NCI-H748 (cell line): ENCODE data around the gene VGLL3.

Experiments used
- DNase-seq: peaks from one replicate; lab custom pipeline; 2025; ENCODE audit not compliant: unreplicated experiment; lab: John Stamatoyannopoulos, UW

The VGLL3 gene

GRCh38 chr3:86951322-86951721, 39.6 kb downstream of the VGLL3 start:
- no peak for DNase-seq

- DNase-seq, result no peak
Measured at GRCh38 chr3:86950717-86951116, 40.2 kb downstream of the VGLL3 start.

GRCh38 chr3:86949850-86950249, 41.1 kb downstream of the VGLL3 start:
- DNase-seq, result no peak

- DNase-seq, result no peak
Measured at GRCh38 chr3:86948822-86949221, 42.1 kb downstream of the VGLL3 start.

GRCh38 chr3:86942206-86942605, 48.7 kb downstream of the VGLL3 start:
- no peak for DNase-seq

GRCh38 chr3:86938416-86939105, 52.4 kb downstream of the VGLL3 start:
- no peak for DNase-seq

GRCh38 chr3:86937306-86937791, 53.6 kb downstream of the VGLL3 start:
- DNase-seq, result no peak

GRCh38 chr3:86934851-86935250, 56.1 kb downstream of the VGLL3 start:
- DNase-seq, result no peak

GRCh38 chr3:86930831-86931230, 60.1 kb downstream of the VGLL3 start:
- DNase-seq, result no peak

GRCh38 chr3:86930181-86930580, 60.8 kb downstream of the VGLL3 start:
- no peak for DNase-seq

- no peak for DNase-seq
Measured at GRCh38 chr3:86929046-86929445, 61.9 kb downstream of the VGLL3 start.

GRCh38 chr3:86923071-86923491, 67.9 kb downstream of the VGLL3 start:
- no peak for DNase-seq

GRCh38 chr3:86921971-86922680, 68.8 kb downstream of the VGLL3 start:
- DNase-seq, result no peak

- DNase-seq, result no peak
Measured at GRCh38 chr3:86914670-86915069, 76.3 kb downstream of the VGLL3 start.

GRCh38 chr3:86913160-86913559, 77.8 kb downstream of the VGLL3 start:
- DNase-seq, result no peak

- DNase-seq, result no peak
Measured at GRCh38 chr3:86895202-86895601, 95.7 kb downstream of the VGLL3 start.

- peak; percentile 28 for DNase-seq
Measured at GRCh38 chr3:86890741-86891396, 100.1 kb downstream of the VGLL3 start.
